ENCODE data around the gene KIF2C.
"Not testable (repeated sequence)": the region's sequence is repeated elsewhere in the genome, so short reads cannot be mapped to it uniquely, and the experiment has no call there.

Gene KIF2C

GRCh38 chr1:44720281-44720680 lies 19.4 kb upstream of the KIF2C start:
- FAIRE-seq = no peak

GRCh38 chr1:44721485-44722361 lies 17.9 kb upstream of the KIF2C start:
- peak; percentile 74 for FAIRE-seq

GRCh38 chr1:44723064-44723463 lies 16.6 kb upstream of the KIF2C start:
- FAIRE-seq = no peak

GRCh38 chr1:44723496-44724295 lies 15.9 kb upstream of the KIF2C start:
- FAIRE-seq = no peak

GRCh38 chr1:44724296-44724954 lies 15.2 kb upstream of the KIF2C start:
- no peak for FAIRE-seq

GRCh38 chr1:44724955-44725698 lies 14.5 kb upstream of the KIF2C start:
- FAIRE-seq = no peak

GRCh38 chr1:44730741-44731512 lies 8.7 kb upstream of the KIF2C start, which contains the start of gene RNU5D-1:
RNU5D-1 (minus strand) TSS chr1:44731170.
- peak; percentile 94 for FAIRE-seq

GRCh38 chr1:44733365-44733764 lies 6.3 kb upstream of the KIF2C start:
- FAIRE-seq = no peak

- no peak for FAIRE-seq
These were observed 5.9 kb upstream of the KIF2C start for GRCh38 chr1:44733784-44734183.

- FAIRE-seq = no peak
These were observed 3.6 kb upstream of the KIF2C start for GRCh38 chr1:44735992-44736391.

GRCh38 chr1:44738953-44739306 lies 707 bp upstream of the KIF2C start:
- FAIRE-seq = not testable (repeated sequence)

GRCh38 chr1:44740179-44740617 lies 561 bp downstream of the KIF2C start:
- no peak for FAIRE-seq

GRCh38 chr1:44743211-44743610 lies 3.6 kb downstream of the KIF2C start:
- FAIRE-seq = no peak

- no peak for FAIRE-seq
These were observed 8.2 kb downstream of the KIF2C start for GRCh38 chr1:44747878-44748277.

GRCh38 chr1:44757420-44757819 lies 17.8 kb downstream of the KIF2C start:
- no peak for FAIRE-seq

GRCh38 chr1:44759077-44759476 lies 19.4 kb downstream of the KIF2C start:
- FAIRE-seq = no peak

- FAIRE-seq = no peak
These were observed 21.2 kb downstream of the KIF2C start for GRCh38 chr1:44760876-44761275.

- FAIRE-seq = not testable (repeated sequence)
These were observed 26.8 kb downstream of the KIF2C start for GRCh38 chr1:44766421-44766820.

- no peak for FAIRE-seq
These were observed 35.7 kb downstream of the KIF2C start, which contains the start of gene RPS8 for GRCh38 chr1:44775078-44775929. RPS8 (plus strand) TSS chr1:44775540; CDS start chr1:44775597, 57 bp downstream.

GRCh38 chr1:44775930-44776729 lies 36.5 kb downstream of the KIF2C start:
- no peak for FAIRE-seq
